ENCODE data around the gene PFDN4.
A peak's percentile ranks its signal among the peaks of the same experiment; 100 is the strongest.

Gene PFDN4

GRCh38 chr20:54200487-54201267 is 7.2 kb upstream of the PFDN4 start:
- no peak for DNase-seq (ENCODE audit: low read depth, low spot score)

- no peak for DNase-seq (ENCODE audit: low read depth, low spot score)
Observed at GRCh38 chr20:54201268-54201846, 6.5 kb upstream of the PFDN4 start.

DNA sequence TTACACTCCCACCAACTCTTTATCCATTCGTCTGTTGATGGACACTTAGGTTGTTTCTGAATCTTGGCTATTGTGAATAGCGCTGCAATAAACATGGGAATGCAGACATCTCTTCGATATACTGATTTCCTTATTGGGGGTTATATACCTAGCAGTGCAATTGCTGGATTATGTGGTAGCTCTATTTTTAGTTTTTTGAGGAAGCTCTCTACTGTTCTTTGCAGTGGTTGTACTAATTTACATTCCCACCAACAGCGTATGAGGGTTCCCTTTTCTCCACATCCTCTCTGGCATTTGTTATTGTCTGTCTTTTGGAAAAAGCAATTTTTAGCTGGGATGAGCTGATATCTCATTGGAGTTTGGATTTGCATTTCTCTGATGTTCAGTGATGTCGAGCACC is 4.6 kb upstream of the PFDN4 start:
- no peak for DNase-seq (ENCODE audit: low read depth, low spot score)

DNA sequence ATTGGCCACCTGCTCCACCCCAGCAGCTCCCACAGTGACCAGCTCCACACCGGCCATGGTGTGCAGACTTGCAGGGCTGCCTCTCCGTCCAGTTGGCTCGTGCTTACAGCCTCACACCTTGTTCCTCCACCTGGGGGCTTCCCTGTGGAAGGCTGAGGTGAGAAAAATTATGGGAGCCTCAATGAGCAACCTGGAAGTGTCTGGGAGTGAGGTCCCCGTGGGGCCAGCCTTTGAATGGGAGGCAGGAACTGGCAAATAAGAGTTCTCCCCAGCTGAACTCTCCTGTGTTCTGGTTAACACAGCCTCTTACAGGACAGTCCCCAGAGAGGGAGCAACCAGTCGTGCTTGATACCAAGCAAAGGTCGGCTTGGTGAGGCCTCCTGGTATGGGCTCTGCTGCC is 3.8 kb upstream of the PFDN4 start:
- DNase-seq (ENCODE audit: low read depth, low spot score), result no peak

DNA sequence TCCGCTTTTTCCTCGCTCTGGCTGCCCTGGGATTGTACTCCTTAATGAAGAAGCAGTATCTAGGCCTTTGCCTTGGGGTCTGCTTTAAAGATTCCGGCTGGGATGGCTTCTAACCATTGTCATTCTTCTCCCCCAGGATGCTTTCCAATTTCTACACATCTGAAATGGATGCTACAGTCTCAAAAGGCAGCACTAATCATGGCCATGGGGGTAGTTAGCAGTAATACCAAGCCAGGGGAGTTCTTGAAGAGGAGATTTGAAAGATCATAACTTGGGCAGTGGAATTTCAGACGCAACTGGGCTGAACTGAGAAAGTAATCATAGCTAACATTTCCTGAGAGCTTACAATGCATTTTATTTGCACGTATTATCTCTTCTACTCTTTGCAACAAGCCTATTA is 3.4 kb upstream of the PFDN4 start:
- DNase-seq (ENCODE audit: low read depth, low spot score), result no peak

GRCh38 chr20:54205450-54205849 is 2.4 kb upstream of the PFDN4 start:
- no peak for DNase-seq (ENCODE audit: low read depth, low spot score)

- DNase-seq (ENCODE audit: low read depth, low spot score), result no peak
Observed at GRCh38 chr20:54207053-54207742, 689 bp upstream of the PFDN4 start.

GRCh38 chr20:54208548-54209176 is 775 bp downstream of the PFDN4 start:
- no peak for DNase-seq (ENCODE audit: low read depth, low spot score)

DNA sequence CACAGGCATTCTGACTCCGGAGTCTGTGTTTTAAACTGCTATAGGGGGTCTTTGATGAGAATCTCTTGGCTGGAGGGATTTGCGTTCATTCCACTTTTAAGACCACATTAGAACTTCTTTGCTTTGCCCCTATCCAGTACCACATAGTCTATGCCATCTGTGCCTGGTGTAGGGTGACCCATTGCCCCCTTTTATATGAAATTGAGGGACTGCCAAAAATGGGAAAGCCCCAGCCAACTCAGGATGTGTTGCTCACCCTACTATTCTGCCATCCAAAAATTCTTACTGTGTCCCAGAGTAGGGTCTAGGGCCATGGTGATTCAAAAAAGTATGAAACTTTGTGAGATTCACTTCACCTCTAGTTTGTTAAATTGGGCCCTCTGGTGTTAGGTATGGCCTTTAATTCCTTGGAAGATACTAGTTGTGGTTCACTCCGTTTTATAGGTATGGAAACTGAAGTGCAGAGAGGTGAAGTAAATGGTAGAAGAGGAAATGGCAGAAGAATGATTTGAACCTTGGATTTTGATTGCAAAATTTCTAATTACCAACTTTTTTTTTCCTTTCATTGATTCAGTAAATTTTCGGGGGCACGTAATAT is 1.4 kb downstream of the PFDN4 start:
- no peak for DNase-seq (ENCODE audit: low read depth, low spot score)

DNA sequence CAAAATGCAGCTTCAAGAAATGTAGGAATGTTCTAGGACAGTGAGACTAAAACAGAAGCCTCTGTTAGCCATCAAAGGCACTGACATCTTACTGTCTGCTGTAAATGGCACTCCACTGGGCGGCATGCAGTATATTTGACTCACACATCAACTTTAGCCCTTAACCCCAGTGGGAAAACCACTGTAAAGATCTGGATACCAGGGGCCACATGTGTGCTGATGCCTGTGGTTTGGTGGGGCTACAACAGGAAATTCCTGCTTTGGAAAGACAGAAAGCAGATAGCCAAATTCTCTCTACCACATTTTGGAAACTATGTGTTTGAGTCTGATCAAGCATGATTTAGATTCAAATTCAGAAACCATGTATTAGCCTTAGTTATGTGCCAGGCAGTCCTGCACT is 4.3 kb downstream of the PFDN4 start:
- DNase-seq (ENCODE audit: low read depth, low spot score), result peak; percentile 20

DNA sequence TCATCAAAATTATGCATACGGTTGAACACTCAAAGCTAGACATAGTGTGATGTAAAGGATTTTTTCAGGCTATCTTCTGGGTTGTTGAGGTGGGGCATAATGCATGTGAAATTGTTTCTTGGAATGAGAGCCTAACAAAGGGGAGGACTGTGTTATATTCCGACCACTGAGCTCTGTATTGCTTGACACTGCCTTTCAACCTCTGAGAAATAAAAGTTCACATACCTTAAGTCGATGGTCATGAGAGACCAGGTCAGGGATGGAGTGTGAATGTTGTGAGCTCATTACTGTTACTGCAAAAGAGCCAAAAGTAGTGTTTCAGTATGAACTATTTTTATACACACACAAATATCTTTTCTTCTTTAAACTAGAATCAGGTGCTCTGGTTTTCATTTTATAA is 5.0 kb downstream of the PFDN4 start:
- no peak for DNase-seq (ENCODE audit: low read depth, low spot score)

DNA sequence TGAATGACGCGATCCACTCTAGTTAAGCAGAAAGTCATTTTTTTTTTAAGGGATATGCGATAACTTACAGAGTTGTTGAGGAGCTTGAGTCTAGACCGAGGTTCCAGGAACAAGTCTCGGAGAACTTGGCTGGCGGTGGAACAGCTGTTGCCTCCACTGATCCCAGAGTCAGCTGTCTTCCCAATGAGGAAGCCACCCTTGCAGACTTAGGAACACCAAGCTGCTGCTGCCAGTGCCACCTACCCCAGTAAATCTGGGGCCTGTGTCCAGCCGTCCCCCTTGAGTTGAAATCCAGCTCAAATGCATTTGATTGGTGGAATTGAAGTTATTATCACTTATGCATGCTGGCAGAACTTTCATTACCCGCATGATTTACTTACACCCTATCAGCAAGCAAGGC is 6.7 kb downstream of the PFDN4 start:
- no peak for DNase-seq (ENCODE audit: low read depth, low spot score)

- DNase-seq (ENCODE audit: low read depth, low spot score), result no peak
Observed at GRCh38 chr20:54215157-54215789, 7.4 kb downstream of the PFDN4 start.

DNA sequence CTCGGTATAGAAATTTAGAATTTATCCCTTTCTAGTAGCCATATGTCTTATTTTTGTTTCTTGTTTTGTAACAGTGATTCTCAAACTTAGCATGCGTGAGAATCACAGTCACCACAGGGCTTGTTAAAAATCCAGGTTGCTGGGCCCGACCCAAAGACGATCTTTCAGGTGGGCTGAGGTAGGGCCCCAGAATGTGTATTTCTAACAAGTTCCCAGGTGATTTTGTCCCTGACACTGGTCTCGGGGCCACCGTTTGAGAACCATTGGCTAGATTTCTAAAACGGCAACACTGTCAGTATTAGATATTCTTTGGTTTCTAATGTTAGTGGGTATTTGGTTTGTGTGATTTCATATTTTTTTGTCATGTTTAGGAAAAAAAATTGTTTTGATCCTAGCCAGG is 9.9 kb downstream of the PFDN4 start:
- DNase-seq (ENCODE audit: low read depth, low spot score), result no peak

- DNase-seq (ENCODE audit: low read depth, low spot score), result no peak
Observed at GRCh38 chr20:54218470-54218869, 10.6 kb downstream of the PFDN4 start.

GRCh38 chr20:54219751-54220426 is 12.0 kb downstream of the PFDN4 start:
- peak; percentile 24 for DNase-seq (ENCODE audit: low read depth, low spot score)

- no peak for DNase-seq (ENCODE audit: low read depth, low spot score)
Observed at GRCh38 chr20:54220722-54221121, 12.8 kb downstream of the PFDN4 start.

GRCh38 chr20:54221353-54221752 is 13.5 kb downstream of the PFDN4 start:
- DNase-seq (ENCODE audit: low read depth, low spot score), result no peak

- DNase-seq (ENCODE audit: low read depth, low spot score), result no peak
Observed at GRCh38 chr20:54221996-54222890, 14.4 kb downstream of the PFDN4 start.

GRCh38 chr20:54223285-54223684 is 15.4 kb downstream of the PFDN4 start:
- DNase-seq (ENCODE audit: low read depth, low spot score), result no peak
